ENCODE results near the gene INMT.

DNA sequence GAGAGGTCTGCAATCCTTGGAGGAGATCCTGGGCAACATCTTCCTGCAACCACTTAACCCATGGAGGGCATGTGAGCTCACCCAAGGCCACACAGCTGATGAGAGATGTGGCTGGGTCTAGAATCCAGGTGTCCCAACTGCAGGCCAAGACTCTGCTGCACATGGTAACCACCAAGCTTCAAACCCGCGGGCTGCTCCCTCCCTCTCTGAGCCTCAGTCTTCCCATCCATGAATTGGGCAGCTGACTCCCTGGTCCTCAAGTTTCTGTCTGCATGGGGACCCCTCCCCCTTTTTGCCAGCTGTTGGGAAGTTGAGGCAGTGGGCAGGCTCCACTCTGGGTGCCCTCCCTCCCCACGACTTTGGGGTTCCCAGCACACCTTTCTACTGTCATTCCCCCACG, 20.9 kb upstream of the INMT start:
- TF ChIP-seq FOXA1 (IDR thresholded peaks at IDR 0.05) (no peak), SUZ12 (IDR thresholded peaks at IDR 0.05) (no peak), FOXM1 (IDR thresholded peaks at IDR 0.05; ENCODE audit: borderline replicate concordance) (no peak), ZNF384 (IDR thresholded peaks at IDR 0.05) (no peak), ELF4 (IDR thresholded peaks at IDR 0.05) (no peak), FOXK2 (IDR thresholded peaks at IDR 0.05) (no peak), BHLHE40 (IDR thresholded peaks at IDR 0.05; ENCODE audit: borderline replicate concordance) (no peak)
